Measurements from ENCODE around the gene MRPL22. TPM values are rescaled to one million over a fixed set of nuclear protein-coding genes. Genes with fewer than 3 reads are reported as not detected.

Gene MRPL22
- polyA plus RNA-seq, 1 of the 3 experiments (the other 2 are of a cell fraction), result 50.7 TPM

Other genes with a start within 250 kb of the MRPL22 start
- gene LARP1, start 185.7 kb upstream of the MRPL22 start, polyA plus RNA-seq (2012; rRNA removed), result 38.5 and 57.4 TPM in 2 replicates
- 6.0 and 8.4 TPM in 2 replicates for gene FAXDC2, start 90.5 kb upstream of the MRPL22 start, polyA plus RNA-seq (2012; rRNA removed)
- gene CNOT8, start 82.4 kb upstream of the MRPL22 start, polyA plus RNA-seq (2012; rRNA removed), result 45.3 and 51.5 TPM in 2 replicates
- 6.6 and 8.4 TPM in 2 replicates for gene GEMIN5, start 2.9 kb upstream of the MRPL22 start, polyA plus RNA-seq (2012; rRNA removed)
- 0.02 and 0.03 TPM in 2 replicates for gene KIF4B, start 72.7 kb downstream of the MRPL22 start, polyA plus RNA-seq (2012; rRNA removed)